ENCODE results near the gene CDK15. TPM values are rescaled to one million over a fixed set of nuclear protein-coding genes. Genes with fewer than 3 reads are reported as not detected.
A peak's percentile ranks its signal among the peaks of the same experiment; 100 is the strongest.

Gene CDK15
- total and polyA plus RNA-seq, 9 of the 15 experiments (the other 6 are each of a cell fraction or from before 2014, with no cell fraction given) = not detected

- TF ChIP-seq ATF1 (CRISPR knock-in tag; IDR thresholded peaks at IDR 0.05) = no peak
- TF ChIP-seq ATF1 (tag; IDR thresholded peaks at IDR 0.05) = no peak
- no peak for TF ChIP-seq KLF13 (tag; IDR thresholded peaks at IDR 0.05; ENCODE audit: borderline replicate concordance, low read depth)
- TF ChIP-seq ZNF316 (IDR thresholded peaks at IDR 0.05) = no peak; the same call in 1 of the 2 replicates
- no peak for TF ChIP-seq HDGF (IDR thresholded peaks at IDR 0.05)
- no peak for TF ChIP-seq BRF2 (IDR thresholded peaks at IDR 0.05; ENCODE audit: borderline replicate concordance, insufficient read depth, insufficient read length)
- TF ChIP-seq, protein P1, sequence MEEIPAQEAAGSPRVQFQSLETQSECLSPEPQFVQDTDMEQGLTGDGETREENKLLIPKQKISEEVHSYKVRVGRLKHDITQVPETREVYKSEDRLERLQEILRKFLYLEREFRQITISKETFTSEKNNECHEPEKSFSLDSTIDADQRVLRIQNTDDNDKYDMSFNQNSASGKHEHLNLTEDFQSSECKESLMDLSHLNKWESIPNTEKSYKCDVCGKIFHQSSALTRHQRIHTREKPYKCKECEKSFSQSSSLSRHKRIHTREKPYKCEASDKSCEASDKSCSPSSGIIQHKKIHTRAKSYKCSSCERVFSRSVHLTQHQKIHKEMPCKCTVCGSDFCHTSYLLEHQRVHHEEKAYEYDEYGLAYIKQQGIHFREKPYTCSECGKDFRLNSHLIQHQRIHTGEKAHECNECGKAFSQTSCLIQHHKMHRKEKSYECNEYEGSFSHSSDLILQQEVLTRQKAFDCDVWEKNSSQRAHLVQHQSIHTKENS (CRISPR knock-in tag; IDR thresholded peaks at IDR 0.05) = no peak
- TF ChIP-seq ZFP36 (IDR thresholded peaks at IDR 0.05; ENCODE audit: low read depth, low read length, partially characterized antibody) = peak; percentile 16
- TF ChIP-seq SMAD1 (IDR thresholded peaks at IDR 0.05; ENCODE audit: low read depth, low read length, partially characterized antibody) = no peak
- TF ChIP-seq MTA1 (IDR thresholded peaks at IDR 0.05; ENCODE audit: borderline replicate concordance) = peak; percentile 57; the same call in 1 of the 2 replicates
- TF ChIP-seq HMG20A (CRISPR knock-in tag; conservative IDR thresholded peaks at IDR 0.05) = no peak
- no peak for TF ChIP-seq UBTF (IDR thresholded peaks at IDR 0.05; ENCODE audit: borderline replicate concordance in 1 of 2, low read depth in 2 of 2, low read length in 2 of 2)
- TF ChIP-seq, protein P2, sequence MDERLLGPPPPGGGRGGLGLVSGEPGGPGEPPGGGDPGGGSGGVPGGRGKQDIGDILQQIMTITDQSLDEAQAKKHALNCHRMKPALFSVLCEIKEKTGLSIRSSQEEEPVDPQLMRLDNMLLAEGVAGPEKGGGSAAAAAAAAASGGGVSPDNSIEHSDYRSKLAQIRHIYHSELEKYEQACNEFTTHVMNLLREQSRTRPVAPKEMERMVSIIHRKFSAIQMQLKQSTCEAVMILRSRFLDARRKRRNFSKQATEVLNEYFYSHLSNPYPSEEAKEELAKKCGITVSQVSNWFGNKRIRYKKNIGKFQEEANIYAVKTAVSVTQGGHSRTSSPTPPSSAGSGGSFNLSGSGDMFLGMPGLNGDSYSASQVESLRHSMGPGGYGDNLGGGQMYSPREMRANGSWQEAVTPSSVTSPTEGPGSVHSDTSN (CRISPR knock-in tag; IDR thresholded peaks at IDR 0.05; ENCODE audit: low read depth) = no peak
- TF ChIP-seq, protein P2 (tag; conservative IDR thresholded peaks at IDR 0.05; ENCODE audit: low read depth) = peak; percentile 38; the same call in 1 of the 2 replicates
- TF ChIP-seq KLF10 (CRISPR knock-in tag; IDR thresholded peaks at IDR 0.05) = no peak
- TF ChIP-seq RBBP5 (IDR thresholded peaks at IDR 0.05; ENCODE audit: borderline replicate concordance, insufficient read depth, low read length, poor library complexity, severe bottlenecking) = no peak
- TF ChIP-seq FOS (IDR thresholded peaks at IDR 0.05; ENCODE audit: extremely low read depth, insufficient read length) = no peak
- no peak for TF ChIP-seq HMBOX1 (IDR thresholded peaks at IDR 0.05)
- TF ChIP-seq FOSL1 (tag; conservative IDR thresholded peaks at IDR 0.05) = 0 out of 2 replicates have a peak, but pooled peaks have one; percentile 31
- peak; percentile 85 for TF ChIP-seq TCF3 (CRISPR knock-in tag; IDR thresholded peaks at IDR 0.05)
These were observed 100.6 kb downstream of the CDK15 start (continued) for GRCh38 chr2:201906777-201907562.

Measured in K562 (cell line).